HG03558 (cell line): ENCODE data around the gene BBS9.
"Not testable (repeated sequence)": the region's sequence is repeated elsewhere in the genome, so short reads cannot be mapped to it uniquely, and the experiment has no call there.

ENCODE experiments used
- ATAC-seq: cut with Tn5 transposase; IDR thresholded peaks from one replicate; pipeline ENCODE4 v1.9.1; 2021; ENCODE audit warnings: moderate number of reproducible peaks; ENCODE audit not compliant: unreplicated experiment; ENCODE audit errors: extremely low read depth

BBS9 gene

DNA sequence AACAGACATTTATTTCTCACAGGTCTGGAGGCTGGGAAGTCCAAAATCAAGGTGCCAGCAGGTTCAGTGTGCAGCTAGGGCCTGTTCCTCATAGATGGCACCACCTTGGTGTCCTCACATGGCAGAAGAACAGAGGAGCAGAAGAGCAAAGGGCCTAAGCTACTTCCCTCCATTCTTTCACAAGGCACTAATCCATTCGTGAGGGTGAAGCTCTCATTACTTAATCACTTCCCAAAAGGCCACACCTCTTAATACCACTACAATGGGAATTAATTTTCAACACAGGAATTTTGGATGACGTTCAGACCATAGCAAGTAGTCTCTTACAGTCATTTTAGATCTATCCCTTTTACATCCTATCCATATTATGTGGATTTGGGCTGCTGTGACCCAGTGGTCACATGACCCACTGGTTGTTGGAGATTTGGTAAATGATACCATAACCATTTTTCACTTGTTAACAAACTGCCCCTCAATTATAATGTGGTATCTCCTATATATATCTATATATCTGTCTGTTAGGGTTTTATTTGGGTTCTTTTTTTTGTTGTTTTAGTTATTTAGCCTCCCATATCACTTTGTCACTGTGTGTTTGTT, 63.4 kb downstream of the BBS9 start:
- ATAC-seq = no peak

DNA sequence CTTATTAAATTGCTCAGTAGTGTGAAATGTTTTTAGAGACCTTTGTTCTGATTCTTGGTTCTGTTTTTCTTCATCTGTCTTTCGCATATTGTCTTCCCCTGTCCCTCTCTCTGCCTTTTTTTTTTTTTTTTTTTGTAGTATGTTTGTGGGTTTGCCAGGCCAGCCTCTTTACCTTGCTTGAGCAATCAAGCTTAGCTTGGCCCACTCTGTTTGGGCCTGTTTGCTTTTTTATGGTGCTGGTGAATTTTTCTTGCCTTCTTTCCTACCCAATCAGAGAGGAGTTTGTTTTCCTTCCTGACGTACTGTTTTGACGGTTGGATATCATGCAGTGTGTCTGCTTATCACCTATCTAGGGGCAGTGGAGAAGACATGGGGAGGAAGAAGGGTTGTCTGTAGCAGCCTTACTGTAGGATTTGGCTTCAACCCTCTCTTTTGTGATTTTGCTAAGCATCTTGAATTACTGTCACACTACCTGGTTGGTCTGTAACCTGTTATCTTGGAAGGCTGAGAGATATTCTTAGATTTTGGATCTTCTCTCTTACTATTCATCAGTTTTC, 64.0 kb downstream of the BBS9 start:
- no peak for ATAC-seq

DNA sequence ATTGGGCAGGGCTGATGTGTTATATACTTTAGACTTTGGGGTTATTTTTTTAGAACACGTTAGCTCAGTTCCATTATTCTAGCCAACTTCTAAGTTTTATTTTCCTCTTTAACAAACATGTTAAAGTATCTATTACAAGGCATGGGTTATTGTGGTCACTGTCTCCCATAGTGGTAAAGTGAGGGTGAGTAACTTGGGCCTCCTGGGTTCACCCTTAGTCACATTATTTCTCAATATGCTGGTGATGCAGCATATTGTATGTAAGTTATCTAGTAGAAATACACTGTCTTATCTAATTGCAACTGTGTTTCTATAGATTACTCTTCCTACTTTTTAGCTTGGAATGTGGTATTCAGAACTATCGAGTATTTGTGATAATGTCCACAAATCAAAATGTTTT, 65.9 kb downstream of the BBS9 start:
- ATAC-seq = no peak

DNA sequence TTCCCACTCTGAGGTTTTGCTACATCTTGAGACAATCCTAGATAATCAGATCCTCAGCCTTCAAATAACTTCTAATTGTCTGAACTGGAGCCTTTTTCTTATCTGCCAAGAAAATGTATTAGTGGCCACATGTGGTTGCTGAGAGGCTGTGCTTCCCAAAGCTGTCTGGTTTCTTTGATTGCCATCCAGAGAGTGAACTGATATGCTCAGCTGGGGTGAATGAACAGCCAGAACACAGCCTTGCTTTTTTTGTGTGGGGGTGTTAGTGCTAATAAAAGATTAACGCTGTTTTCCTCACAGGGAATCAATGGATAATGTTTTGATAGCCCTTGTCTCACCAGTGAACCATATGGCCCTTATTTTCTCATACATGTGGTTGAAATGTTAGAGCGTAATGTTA, 66.9 kb downstream of the BBS9 start:
- ATAC-seq = no peak

DNA sequence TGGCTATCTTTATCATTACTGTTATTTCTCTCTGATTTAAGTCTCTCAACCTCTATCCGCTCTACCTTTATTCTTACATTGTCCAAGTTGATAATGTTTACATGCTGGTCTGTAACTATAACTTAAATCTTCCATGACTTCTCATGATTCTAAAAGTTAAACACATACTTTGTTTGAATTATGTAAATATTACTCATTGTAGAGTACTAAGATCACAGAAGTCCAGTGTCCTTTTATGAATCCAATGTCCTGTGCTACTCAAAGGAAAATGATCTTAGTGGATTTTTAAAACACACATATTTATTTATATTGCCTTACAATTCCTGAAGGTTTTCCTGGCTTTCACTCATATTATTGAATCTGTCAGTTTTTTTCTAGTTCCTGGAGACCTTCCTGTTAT, 70.9 kb downstream of the BBS9 start:
- ATAC-seq = no peak

DNA sequence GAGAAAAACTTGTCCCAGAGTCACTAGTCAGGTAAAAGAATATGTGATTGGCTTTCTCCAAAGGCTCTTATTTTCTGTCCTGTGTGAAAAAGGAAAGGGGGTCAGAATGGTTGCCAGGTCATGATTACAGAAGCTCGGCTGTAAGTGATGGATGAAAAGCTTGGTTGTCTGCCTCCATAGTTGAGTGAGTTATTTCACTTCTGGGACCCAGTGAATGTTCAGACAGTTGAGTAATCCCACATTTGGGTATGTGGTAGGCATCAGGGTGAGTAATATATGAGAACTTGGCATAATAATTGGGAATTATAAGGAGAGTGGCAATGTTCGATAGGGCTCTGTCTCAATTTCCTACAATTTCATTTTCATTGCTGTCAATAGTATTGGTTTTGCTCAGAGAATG, 72.5 kb downstream of the BBS9 start:
- no peak for ATAC-seq

DNA sequence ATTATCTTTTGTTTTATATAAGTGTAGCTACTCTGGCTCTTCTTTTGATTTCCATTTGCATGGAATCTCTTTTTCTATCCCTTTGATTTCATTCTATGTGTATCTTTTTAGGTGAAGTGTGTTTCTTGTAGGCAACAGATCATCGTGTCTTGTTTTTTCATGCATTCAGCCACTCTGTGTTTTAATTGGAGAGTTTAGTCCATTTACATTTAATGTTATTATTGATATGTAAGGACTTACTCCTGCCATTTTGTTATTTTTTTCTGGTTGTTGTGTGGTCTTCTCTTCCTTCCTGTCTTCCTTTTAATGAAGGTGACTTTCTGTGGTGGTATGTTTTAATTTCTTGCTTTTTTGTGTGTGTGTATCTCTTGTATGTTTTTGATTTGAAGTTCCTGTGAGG, 81.6 kb downstream of the BBS9 start:
- ATAC-seq = no peak

DNA sequence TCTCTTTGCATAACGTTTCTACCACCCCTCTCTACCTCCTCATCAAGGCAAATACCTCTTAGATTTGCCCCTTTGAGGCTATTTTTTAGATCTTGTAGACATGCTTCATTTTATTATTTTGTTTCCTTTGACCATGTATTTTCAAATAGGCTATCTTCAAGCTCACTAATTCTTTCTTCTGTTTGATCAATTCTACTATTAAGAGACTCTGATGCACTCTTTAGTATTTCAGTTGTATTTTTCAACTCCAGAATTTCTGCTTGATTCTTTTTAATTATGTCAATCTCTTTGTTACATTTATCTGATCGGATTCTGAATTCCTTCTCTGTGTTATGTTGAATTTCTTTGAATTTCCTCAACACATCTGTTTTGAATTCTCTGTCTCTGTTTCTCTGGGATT, 82.8 kb downstream of the BBS9 start:
- no peak for ATAC-seq

DNA sequence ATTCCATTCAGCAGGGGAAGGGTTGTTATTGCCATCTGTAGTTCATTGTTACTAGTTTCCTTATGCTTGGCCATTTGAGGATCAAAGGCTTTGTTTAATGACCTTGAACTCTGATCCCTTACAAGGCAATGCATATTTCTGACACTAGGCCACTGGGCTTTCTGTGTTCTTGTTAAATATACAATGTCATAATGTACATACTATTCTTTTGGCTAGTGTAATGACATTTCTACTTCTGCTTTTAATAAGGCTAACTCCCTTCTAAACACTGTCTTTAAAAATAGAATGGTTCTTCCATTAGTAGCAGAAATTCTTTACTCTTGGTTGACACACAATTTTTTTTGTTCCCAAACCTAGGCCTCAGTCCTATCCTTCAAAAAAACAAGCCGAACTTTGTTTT, 86.6 kb downstream of the BBS9 start:
- ATAC-seq = no peak

DNA sequence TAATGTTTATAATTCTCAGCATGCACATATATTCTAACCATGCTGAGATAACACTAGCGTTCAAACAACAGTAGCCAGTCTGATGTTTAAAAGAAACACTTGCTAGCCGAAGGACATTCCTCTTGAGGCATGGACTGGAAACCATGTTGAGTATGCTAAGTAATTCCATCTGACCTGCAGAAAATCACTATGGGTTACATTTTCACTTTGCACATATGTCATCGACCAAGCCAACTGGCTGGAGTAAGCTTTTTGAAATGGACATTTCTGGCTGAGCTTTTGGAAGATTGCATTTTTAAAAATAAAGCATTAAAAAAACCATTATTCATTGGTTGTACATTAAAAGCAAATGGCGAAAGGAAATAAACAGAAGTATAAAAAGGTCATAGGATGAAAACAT, 88.2 kb downstream of the BBS9 start:
- no peak for ATAC-seq

DNA sequence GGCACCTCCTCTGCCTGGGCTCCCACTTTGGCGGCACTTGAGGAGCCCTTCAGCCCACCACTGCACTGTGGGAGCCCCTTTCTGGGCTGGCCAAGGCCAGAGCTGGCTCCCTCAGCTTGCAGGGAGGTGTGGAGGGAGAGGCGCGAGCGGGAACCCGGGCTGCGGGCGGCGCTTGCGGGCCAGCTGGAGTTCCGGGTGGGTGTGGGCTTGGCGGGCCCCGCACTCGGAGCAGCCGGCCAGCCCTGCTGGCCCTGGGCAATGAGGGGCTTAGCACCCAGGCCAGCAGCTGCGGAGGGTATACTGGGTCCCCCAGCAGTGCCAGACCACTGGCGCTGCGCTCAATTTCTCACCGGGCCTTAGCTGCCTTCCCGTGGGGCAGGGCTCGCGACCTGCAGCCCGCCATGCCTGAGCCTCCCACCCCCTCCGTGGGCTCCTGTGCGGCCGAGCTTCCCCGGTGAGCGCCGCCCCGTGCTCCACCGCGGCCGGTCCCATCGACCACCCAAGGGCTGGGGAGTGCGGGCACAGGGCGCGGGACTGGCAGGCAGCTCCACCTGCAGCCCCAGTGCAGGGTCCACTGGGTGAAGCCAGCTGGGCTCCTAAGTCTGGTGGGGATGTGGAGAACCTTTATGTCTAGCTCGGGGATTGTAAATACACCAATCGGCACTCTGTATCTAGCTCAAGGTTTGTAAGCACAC, 89.6 kb downstream of the BBS9 start:
- not testable (repeated sequence) for ATAC-seq

DNA sequence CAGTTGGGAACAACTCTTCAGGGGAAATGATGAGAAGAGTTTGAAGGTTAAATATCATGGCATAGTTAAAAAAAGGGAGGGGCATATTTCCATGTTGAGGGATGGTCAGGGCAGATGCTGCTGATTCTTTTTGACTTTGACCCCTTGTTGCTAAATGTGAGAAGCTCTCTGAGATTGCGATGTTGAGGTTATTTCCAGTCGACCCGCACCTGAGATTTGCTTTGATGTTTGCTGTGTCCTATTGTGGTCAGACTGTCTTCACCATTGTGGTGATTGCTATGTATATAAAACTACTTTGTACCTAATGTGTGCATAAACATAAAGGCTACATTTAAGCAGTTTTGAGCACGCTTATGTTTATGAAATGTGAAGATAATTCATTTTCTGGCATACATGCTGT, 90.9 kb downstream of the BBS9 start:
- ATAC-seq = no peak

DNA sequence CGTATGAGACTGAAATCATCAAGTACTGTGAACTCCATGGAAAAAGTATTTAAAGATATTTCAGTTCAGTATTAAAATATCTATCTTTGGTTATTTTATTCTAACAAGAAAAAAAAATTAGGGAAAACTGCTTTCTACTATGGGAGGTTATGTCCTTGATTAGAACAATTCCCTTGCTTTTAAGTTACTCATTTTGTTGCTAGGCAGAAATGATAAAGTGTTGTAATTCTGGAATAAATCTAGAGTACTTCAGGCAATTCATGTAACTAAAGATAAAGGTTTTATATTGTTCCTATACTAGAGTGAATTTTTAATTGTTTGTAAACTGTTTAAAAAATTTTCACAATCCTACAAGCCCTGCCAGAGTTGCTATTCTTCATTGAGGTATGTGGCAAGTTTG, 92.0 kb downstream of the BBS9 start:
- ATAC-seq = no peak

DNA sequence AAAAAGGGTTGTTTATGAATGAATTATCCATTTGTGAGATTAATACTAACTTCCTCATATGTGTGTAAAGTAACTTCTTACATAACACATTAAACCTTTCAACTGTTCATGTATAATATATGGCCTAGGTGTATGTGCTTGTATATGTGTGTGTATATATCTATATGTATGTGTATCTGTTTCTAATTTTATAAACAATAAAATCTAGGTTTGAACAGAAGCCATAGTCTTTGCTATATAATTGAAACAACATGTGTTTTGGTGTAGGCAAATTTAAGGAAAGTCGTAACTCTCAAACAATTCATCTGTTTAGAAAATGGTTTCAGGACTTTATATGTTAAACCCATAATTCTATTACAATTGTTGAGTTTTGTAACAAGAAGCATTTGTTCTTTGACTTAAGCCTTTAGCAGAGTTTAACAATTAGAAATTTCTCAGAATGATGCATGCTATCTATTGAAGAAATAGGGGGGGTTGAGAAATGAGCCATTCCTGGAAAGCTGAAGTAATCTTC, 103.3 kb downstream of the BBS9 start:
- ATAC-seq = no peak

DNA sequence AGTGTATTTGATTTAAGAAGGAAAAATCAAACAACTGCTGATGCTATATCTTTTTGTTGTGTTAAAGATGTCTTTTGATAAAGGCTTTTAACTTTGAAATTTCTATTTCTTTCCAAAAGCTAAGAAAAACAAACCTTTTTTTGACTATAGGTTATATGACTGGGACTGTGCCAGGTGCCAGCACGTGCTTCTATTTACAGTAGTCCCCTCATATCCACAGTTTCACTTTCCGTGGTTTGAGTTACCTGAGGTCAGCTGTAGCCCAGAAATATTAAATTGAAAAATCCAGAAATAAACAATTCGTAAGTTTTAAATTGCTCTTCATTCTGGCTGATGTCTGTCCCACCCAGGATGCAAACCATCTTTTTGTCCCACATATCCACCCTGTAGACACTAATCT, 104.3 kb downstream of the BBS9 start:
- ATAC-seq = no peak

DNA sequence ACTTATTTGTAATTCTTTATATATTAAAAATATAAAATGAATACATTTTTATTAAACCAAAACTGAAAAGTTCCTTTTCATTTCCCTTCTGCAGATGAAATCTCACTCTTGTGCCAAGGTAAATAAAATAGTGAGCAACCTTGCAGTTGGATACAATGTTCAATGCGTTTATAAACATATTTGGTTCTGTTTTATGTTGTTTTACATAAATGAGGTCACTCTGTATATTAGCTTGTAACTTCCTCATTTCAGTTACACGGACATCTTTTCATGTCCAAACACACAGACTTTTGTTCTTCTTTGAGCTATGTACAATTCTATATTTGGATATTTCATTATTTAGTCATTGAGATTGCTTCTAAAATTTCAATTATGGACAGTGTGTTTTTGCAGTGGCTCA, 107.7 kb downstream of the BBS9 start:
- ATAC-seq = no peak

DNA sequence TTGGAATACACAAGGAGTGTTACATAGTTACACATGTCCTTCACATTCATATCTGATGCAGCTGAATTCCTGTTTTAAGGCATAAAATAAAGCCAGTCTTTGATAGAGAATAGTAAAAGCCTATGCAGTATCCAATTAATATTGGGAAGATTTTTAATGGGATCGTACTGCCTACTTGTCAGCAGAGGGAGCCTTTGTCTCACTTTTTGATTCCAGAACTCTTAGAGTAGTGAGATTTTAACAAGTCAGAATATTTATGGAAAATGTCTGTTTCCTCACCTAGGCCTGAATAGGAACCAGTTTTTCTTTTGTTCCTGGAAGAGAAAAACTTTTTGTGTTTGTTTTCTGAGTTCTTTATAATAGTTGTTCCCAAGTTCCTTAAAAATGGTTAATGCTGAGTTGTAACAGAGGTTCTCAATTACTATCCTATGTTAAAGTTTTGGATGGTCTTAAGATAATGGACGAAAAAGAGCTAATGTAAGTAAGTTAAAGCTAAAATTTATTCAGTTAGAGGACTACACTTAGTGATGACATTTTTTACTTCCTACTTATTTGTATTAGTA, 114.0 kb downstream of the BBS9 start:
- no peak for ATAC-seq

DNA sequence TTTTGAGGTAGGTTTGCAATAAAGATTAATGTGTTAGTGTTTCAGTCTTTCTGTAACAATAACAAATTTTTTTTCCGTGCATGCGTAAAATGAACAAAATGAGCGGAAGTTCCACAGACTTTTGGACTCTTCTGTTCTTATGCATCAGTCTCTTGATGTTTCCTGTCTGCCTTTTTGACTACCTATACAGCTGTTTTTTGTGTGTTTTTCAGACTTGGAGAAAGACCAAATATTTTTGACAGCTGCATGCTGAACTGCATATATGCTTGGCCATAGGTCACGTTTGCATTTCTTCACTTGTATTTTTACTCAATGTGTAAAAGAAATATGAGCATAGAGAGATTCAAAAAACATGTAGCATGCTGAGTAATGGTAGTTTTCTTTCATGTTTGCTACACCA, 119.3 kb downstream of the BBS9 start:
- no peak for ATAC-seq

DNA sequence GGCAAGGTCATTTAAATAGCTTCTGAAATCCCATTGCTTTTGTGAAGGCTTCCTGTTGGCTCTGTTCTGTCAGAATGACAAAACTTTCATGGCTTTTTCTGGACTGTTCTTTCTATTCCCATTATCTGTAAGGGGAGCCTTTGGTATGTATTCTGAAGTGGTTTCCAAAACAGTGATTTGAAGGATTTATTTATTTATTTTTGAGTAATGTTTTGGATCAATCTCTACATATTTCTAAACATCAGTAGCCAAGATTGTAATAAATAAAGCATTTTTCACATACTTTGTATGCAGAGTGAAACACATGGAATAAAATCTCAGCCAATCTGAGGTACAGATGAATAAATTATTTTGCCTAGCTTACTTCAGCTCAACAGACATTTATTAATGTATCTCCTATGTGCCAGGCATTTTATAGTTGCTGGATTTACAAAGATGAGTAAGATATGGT, 121.1 kb downstream of the BBS9 start:
- no peak for ATAC-seq

DNA sequence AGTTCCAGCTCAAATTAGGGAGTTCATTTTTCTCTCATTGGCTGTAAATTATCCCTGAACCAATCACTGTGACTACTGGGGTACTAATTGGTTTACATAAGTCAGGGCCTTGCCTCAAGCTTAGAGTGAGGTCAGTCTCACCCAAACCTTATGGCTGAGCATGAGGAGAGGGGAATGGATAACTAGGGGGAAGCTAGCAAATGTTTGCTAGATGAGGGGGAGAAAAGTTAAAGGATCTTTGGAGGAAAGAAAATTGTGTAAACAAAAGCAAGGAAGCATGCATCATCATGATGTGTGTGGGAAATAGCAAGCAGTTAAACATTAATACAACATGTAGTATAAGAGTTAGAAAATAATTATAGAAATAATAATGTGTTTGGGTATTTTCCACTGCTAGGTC, 121.9 kb downstream of the BBS9 start:
- no peak for ATAC-seq

DNA sequence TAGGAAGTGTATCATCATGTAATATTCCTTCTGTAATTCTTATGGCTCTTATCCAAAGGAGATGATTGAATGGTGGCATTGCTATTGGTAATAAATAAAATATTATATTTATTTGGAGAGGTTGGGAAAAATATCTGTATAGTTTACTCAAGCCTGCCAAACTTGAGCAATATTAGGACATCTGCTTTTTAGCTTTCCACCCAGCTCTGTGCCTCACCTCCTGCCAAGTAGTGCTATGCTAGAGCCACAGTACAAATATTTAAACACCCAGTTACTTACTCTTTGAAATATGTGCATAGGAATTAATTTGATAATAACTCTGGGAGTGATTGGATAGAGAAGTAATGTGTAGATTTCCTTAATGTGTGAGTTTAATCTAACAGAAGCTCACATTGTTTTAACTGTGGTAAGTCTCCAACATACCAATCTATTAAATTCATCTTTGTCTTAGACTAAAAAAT, 129.2 kb downstream of the BBS9 start:
- ATAC-seq = no peak
